ENCODE results near the gene TAF10. TPM values are rescaled to one million over a fixed set of nuclear protein-coding genes. Genes with fewer than 3 reads are reported as not detected.

Gene TAF10
- total RNA-seq, 1 donor from 2014 or later: 19.8 TPM

DNA sequence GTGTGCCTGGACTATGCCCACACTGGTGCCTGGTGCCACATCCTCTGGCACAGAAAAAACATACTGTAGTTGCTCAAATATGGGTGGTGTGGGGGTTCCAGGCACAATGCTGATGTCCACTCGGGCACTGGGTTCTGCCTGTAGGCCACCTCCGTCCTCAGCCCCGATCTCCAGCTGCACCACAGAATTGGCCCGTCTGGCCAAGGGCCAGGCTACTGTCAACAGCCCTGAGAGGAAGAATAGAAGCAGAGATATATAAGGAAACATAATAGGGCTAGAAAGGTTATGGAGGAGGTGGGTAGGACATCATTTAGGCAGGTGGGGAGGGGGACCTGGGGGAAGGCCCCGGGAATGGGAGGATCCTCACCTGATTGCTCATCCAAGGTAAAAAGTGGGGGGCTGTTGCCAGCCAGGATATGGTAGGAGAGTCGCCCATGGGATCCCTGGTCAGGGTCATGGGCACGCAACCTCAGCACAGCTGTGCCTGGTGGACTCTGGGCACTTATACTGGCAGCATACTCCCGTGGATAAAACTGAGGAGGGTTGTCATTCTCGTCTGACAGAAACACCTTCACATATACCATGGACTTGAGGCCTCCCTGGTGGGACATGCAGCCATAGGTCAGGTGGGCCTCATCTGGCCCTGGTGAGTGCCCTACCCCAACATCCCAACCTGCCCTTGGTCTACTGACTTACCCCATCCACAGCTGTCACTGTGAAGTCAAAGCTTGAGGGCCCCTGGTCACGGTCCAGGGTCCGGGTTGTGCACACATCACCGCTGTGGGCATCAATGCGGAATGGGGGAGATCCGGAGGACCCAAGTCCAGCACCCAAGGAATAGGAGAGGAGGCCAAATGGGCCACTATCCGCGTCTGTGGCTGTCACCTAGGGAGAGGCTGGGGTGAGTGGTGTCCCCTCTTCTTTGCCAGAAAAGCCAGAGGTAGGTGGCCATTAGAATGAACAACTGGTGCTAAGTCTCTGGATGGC lies 21.7 kb upstream of the TAF10 start:
- Histone ChIP-seq H3K27me3 (ENCODE audit: control insufficient read depth in 3 of 3, insufficient read depth in 3 of 3, low read length in 3 of 3) (no peaks in the 10 kb centered on the region), H3K4me3 (ENCODE audit: low read length in 3 of 3) (no peak overlapping the region), H3K9ac (ENCODE audit: low read depth in 1 of 3, low read length in 3 of 3) (no peak overlapping the region), H3K27ac (ENCODE audit: low read depth, low read length) (no peak overlapping the region), H3K36me3 (ENCODE audit: control insufficient read depth in 3 of 3, insufficient read depth in 3 of 3, low read length in 3 of 3) (peaks cover 0 to 17% (median 15%) of the 10 kb centered on the region in 3 donors), H3K4me1 (ENCODE audit: control insufficient read depth in 3 of 3, insufficient read depth in 3 of 3, low read length in 3 of 3) (peaks cover 29 to 40% (median 29%) of the 10 kb centered on the region in 3 donors), H3K9me3 (ENCODE audit: control insufficient read depth in 3 of 3, low read length in 3 of 3) (no peaks in the 10 kb centered on the region)

DNA sequence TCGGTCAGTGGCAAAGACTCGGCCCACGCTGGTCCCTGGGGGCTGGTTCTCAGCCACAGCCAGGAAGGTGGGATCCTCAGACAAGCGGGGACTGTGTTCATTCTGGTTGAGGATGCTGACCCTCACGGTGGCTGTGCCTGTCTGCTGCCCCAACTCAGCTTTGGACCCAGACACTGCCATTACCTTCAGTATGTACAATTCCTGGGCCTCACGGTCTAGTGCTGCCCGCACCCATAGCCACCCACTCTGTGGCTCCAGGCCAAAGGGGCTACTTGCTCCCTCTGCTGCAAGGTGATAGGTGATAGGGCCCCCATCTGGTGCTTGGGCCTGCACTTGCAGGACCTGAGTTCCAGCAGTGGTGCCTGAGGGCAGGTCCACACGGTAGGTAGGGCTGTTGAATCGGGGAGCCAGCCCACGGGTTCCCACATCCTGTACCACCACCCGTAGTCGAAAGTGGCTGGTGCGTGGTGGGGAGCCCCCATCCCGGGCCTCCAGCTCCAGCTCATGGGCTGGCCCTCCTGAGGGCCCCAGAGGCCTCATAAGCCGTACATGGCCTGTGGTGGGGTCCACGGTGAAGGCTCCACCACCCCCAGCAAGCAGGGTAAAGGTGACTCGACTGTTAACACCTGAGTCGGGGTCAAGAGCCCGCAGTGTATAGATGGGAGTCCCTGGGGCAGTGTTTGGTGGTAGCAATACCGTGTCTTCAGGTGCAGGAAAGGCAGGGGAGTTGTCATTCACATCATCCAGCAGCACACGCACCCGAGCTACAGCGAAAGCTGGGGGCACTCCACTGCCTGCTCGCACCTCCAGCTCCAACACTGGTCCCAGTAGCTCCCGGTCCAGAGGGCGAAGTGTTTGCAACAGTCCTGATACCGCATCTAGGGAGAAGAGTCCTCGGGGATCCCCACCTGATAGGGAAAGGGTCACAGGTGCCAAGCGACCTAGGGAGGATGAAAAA lies 20.4 kb upstream of the TAF10 start:
- Histone ChIP-seq H3K27ac (ENCODE audit: low read depth, low read length) (no peak overlapping the region), H3K4me3 (ENCODE audit: low read length in 3 of 3) (no peak overlapping the region), H3K27me3 (ENCODE audit: control insufficient read depth in 3 of 3, insufficient read depth in 3 of 3, low read length in 3 of 3) (no peaks in the 10 kb centered on the region), H3K4me1 (ENCODE audit: control insufficient read depth in 3 of 3, insufficient read depth in 3 of 3, low read length in 3 of 3) (peaks cover 18 to 27% (median 25%) of the 10 kb centered on the region in 3 donors), H3K9me3 (ENCODE audit: control insufficient read depth in 3 of 3, low read length in 3 of 3) (no peaks in the 10 kb centered on the region), H3K9ac (ENCODE audit: low read depth in 1 of 3, low read length in 3 of 3) (no peak overlapping the region), H3K36me3 (ENCODE audit: control insufficient read depth in 3 of 3, insufficient read depth in 3 of 3, low read length in 3 of 3) (peaks cover 0 to 23% (median 15%) of the 10 kb centered on the region in 3 donors)

DNA sequence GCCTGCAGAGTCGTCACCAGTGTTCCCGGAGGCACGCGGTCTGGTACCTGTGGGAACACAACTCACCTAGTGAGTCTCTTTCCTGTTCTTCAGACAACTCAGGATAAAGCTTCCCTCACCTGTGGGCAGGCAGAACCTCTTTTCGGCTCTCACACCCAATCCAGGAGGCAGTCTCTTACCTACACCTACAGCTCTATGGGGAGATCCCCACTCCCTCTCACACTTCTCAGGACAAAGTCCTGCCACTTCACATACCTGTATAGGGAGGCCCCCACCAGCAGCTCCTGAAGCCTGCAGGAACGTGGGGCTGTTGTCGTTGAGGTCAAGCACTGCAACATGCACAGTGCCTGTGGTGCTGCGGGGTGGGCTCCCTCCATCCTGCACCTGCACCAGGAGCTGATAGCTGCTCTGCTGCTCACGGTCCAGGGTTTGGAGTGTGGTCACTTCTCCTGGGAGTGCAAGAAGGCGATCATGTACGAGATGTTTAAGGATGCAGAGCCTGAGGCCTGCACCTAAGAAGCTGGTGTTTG lies 19.4 kb upstream of the TAF10 start:
- Histone ChIP-seq H3K9ac (ENCODE audit: low read depth in 1 of 3, low read length in 3 of 3) (no peak overlapping the region), H3K36me3 (ENCODE audit: control insufficient read depth in 3 of 3, insufficient read depth in 3 of 3, low read length in 3 of 3) (peaks cover 7 to 32% (median 17%) of the 10 kb centered on the region in 3 donors), H3K4me1 (ENCODE audit: control insufficient read depth in 3 of 3, insufficient read depth in 3 of 3, low read length in 3 of 3) (peaks cover 14 to 20% (median 18%) of the 10 kb centered on the region in 3 donors)

DNA sequence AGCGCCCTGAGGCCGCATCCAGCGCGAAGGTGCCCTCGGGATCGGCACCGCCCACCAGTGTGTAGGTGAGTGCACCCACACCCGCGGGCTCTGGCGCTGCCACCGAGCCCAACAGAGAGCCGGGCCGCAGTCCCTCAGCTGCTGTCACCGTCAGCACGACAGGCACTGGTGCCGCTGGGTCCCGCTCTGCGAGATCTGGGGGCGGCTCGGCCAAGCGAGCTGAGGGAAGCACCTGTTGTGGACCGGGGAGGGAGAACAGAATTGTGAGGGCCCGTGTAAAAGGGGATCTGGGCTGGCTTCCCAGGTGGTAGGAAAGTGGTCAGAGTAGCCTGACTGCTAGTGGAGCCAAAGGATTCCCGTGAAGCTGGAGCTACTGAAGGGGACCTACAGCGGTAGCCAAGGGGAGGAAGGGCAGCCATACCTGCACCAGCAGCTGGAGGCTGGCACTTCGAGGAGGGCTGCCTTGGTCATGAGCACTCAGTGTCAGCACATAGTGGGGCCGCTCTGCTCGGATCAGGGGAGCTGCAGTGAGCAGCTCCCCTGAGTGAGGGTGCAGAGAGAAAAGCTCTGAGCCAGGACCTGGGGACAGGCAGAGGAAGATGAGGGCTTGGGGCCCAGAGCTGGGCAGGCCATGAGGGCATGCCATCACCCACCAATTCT lies 18.7 kb upstream of the TAF10 start:
- no peaks in the 10 kb centered on the region for H3K27me3 ChIP-seq (ENCODE audit: control insufficient read depth in 3 of 3, insufficient read depth in 3 of 3, low read length in 3 of 3)
- peaks cover 12 to 37% (median 17%) of the 10 kb centered on the region in 3 donors for H3K36me3 ChIP-seq (ENCODE audit: control insufficient read depth in 3 of 3, insufficient read depth in 3 of 3, low read length in 3 of 3)
- H3K4me1 ChIP-seq (ENCODE audit: control insufficient read depth in 3 of 3, insufficient read depth in 3 of 3, low read length in 3 of 3): peaks cover 10 to 15% (median 11%) of the 10 kb centered on the region in 3 donors
- no peaks in the 10 kb centered on the region for H3K9me3 ChIP-seq (ENCODE audit: control insufficient read depth in 3 of 3, low read length in 3 of 3)
- H3K4me3 ChIP-seq (ENCODE audit: low read length in 3 of 3): no peak overlapping the region
- H3K9ac ChIP-seq (ENCODE audit: low read depth in 1 of 3, low read length in 3 of 3): no peak overlapping the region
- H3K27ac ChIP-seq (ENCODE audit: low read depth, low read length): no peak overlapping the region

More for the DNA sequence above, 19.4 kb upstream of the TAF10 start:
- no peak overlapping the region for H3K4me3 ChIP-seq (ENCODE audit: low read length in 3 of 3)
- no peaks in the 10 kb centered on the region for H3K9me3 ChIP-seq (ENCODE audit: control insufficient read depth in 3 of 3, low read length in 3 of 3)
- no peaks in the 10 kb centered on the region for H3K27me3 ChIP-seq (ENCODE audit: control insufficient read depth in 3 of 3, insufficient read depth in 3 of 3, low read length in 3 of 3)
- H3K27ac ChIP-seq (ENCODE audit: low read depth, low read length): no peak overlapping the region

DNA sequence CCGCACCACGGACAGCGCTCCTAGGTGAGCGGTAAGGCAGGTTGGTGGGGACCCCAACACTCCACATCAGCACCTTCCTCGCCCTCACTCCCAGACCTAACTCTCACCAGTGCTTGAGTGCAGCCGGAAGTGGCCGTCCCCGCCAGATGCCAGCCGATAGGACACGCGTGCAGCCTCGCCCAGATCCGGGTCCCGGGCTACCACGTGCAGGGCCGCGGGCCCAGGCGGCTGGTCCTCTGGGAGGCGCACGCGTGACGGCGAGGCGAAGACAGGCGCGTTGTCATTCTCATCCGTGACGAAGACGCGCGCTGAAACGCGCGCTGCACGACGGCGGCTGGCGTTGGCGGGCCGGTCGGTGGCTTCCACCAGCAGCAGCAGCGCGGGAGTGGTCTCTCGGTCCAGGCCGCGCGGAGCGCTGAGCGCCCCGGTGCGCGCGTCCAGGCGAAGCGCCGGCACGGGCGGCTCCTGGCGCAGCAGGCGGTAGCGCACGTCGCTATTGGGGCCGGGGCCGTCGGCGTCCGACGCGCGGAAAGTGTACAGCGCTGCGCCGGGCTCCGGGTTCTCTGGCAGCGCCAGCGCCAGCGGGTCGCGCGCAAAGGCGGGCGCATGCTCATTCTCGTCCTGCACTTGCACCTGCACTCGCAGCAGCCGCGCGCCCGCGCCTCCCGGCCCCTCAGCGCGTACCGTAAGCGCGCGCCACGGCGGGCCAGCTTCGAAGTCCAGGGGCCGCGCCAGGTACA lies 18.0 kb upstream of the TAF10 start:
- Histone ChIP-seq H3K4me3 (ENCODE audit: low read length in 3 of 3) (no peak overlapping the region), H3K36me3 (ENCODE audit: control insufficient read depth in 3 of 3, insufficient read depth in 3 of 3, low read length in 3 of 3) (peaks cover 13 to 41% (median 23%) of the 10 kb centered on the region in 3 donors), H3K27ac (ENCODE audit: low read depth, low read length) (no peak overlapping the region), H3K27me3 (ENCODE audit: control insufficient read depth in 3 of 3, insufficient read depth in 3 of 3, low read length in 3 of 3) (no peaks in the 10 kb centered on the region), H3K4me1 (ENCODE audit: control insufficient read depth in 3 of 3, insufficient read depth in 3 of 3, low read length in 3 of 3) (peaks cover 3 to 8% (median 6%) of the 10 kb centered on the region in 3 donors), H3K9me3 (ENCODE audit: control insufficient read depth in 3 of 3, low read length in 3 of 3) (no peaks in the 10 kb centered on the region), H3K9ac (ENCODE audit: low read depth in 1 of 3, low read length in 3 of 3) (no peak overlapping the region)

DNA sequence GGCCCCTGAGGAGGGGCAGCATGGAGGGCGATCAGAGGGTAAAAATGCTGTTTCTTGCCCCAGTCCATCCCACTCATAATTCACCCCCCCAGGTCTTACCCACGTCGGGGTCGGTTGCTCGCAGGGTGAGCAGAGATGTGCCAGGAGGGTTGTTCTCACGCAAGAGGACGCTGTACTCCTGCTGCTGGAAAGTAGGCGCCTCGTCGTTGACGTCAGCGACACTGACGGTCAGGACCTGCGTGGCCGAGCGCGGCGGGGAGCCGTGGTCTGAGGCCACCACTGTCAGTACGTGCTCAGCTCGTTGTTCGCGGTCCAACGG lies 17.5 kb upstream of the TAF10 start:
- Histone ChIP-seq H3K4me1 (ENCODE audit: control insufficient read depth in 3 of 3, insufficient read depth in 3 of 3, low read length in 3 of 3) (peaks cover 1 to 7% (median 2%) of the 10 kb centered on the region in 3 donors), H3K27ac (ENCODE audit: low read depth, low read length) (no peak overlapping the region), H3K36me3 (ENCODE audit: control insufficient read depth in 3 of 3, insufficient read depth in 3 of 3, low read length in 3 of 3) (peaks cover 15 to 41% (median 23%) of the 10 kb centered on the region in 3 donors), H3K9me3 (ENCODE audit: control insufficient read depth in 3 of 3, low read length in 3 of 3) (no peaks in the 10 kb centered on the region), H3K4me3 (ENCODE audit: low read length in 3 of 3) (no peak overlapping the region), H3K27me3 (ENCODE audit: control insufficient read depth in 3 of 3, insufficient read depth in 3 of 3, low read length in 3 of 3) (no peaks in the 10 kb centered on the region), H3K9ac (ENCODE audit: low read depth in 1 of 3, low read length in 3 of 3) (no peak overlapping the region)

DNA sequence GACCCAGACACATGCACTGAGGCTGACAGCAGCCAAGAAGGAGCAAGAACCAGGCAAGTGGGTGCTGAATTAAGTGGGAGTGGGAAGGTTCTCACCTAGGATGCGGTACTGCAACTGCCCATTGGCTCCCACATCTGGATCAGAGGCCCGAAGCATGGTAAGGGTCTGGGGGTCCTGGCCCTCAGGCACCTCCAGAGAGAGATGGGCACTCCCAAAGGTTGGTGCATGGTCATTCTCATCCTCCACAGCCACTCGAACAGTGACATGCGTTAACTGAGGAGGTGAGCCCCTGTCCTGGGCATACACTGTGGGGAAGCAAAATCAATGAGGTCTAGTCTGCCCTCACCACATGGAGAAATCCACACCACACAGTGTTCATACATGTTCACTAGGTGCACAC lies 16.5 kb upstream of the TAF10 start:
- Histone ChIP-seq H3K4me1 (ENCODE audit: control insufficient read depth in 3 of 3, insufficient read depth in 3 of 3, low read length in 3 of 3) (peaks cover 0 to 7% (median 2%) of the 10 kb centered on the region in 3 donors), H3K9ac (ENCODE audit: low read depth in 1 of 3, low read length in 3 of 3) (no peak overlapping the region), H3K27ac (ENCODE audit: low read depth, low read length) (no peak overlapping the region), H3K4me3 (ENCODE audit: low read length in 3 of 3) (no peak overlapping the region), H3K9me3 (ENCODE audit: control insufficient read depth in 3 of 3, low read length in 3 of 3) (no peaks in the 10 kb centered on the region), H3K27me3 (ENCODE audit: control insufficient read depth in 3 of 3, insufficient read depth in 3 of 3, low read length in 3 of 3) (no peaks in the 10 kb centered on the region), H3K36me3 (ENCODE audit: control insufficient read depth in 3 of 3, insufficient read depth in 3 of 3, low read length in 3 of 3) (peaks cover 15 to 37% (median 26%) of the 10 kb centered on the region in 3 donors)

DNA sequence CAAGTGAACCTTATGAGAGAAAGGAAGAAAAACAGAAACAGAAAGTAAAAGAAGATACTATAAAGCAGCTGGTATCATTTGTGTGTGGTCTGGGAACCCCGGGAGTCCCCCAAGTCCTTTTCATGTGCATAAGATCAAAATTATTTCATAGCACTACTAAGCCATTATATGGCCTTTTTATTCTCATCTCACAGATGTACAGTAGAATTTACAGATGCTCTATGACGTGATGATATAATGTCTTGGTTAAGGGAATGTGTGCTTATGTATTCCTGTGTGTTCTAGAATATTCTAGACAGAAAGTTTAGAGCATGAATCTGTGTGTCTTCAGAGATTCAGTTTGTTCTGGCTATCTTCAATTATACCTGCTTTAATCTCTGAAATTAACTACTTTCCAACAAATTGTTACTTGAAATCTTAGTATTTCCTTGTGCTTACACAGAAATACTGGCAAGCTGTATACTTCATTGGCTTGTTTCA lies 15.8 kb upstream of the TAF10 start:
- H3K9ac ChIP-seq (ENCODE audit: low read depth in 1 of 3, low read length in 3 of 3): no peak overlapping the region
- peaks cover 0 to 7% (median 2%) of the 10 kb centered on the region in 3 donors for H3K4me1 ChIP-seq (ENCODE audit: control insufficient read depth in 3 of 3, insufficient read depth in 3 of 3, low read length in 3 of 3)
- H3K9me3 ChIP-seq (ENCODE audit: control insufficient read depth in 3 of 3, low read length in 3 of 3): no peaks in the 10 kb centered on the region
- H3K27me3 ChIP-seq (ENCODE audit: control insufficient read depth in 3 of 3, insufficient read depth in 3 of 3, low read length in 3 of 3): no peaks in the 10 kb centered on the region
- no peak overlapping the region for H3K27ac ChIP-seq (ENCODE audit: low read depth, low read length)
- no peak overlapping the region for H3K4me3 ChIP-seq (ENCODE audit: low read length in 3 of 3)
- H3K36me3 ChIP-seq (ENCODE audit: control insufficient read depth in 3 of 3, insufficient read depth in 3 of 3, low read length in 3 of 3): peaks cover 15 to 36% (median 26%) of the 10 kb centered on the region in 3 donors

All from skeletal muscle tissue (tissue), 4 donors.